ENCODE measurements around the gene P2RY14. TPM values are rescaled to one million over a fixed set of nuclear protein-coding genes. Genes with fewer than 3 reads are reported as not detected.

The P2RY14 gene
- total and polyA plus RNA-seq, 2 experiments from 2014 or later = 0.95 TPM; not detected in 1

DNA sequence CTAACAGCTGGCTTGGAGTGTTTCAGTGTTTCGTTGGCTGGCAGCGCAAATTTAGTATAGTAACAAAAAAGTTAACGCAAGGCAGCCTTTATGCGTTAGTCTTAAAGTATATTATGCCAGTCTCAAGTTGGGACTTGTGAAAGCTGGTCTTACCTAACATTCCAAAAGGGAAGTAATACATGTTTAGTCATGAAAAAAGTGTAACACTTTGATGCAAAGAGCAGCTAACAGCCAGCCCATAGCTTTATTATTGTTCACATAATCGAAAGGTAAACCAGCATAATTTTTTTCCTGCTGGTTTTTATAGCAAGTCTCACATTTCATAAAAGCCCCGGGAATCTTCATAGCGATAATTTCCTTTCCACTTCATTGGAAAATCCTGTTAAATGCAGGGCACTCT is 40.6 kb upstream of the P2RY14 start:
- Mint-ChIP-seq H3K9me3 (no peaks in the 10 kb centered on the region), H3K27ac (no peak overlapping the region), H3K36me3 (ENCODE audit: low read depth) (peaks cover 4% of the 10 kb centered on the region; the same call in 1 of the 3 replicates), H3K27me3 (ENCODE audit: insufficient read depth, low read depth, poor library complexity) (no peaks in the 10 kb centered on the region), H3K4me3 (no peak overlapping the region), H3K4me1 (peaks cover 38% of the 10 kb centered on the region)
- no peaks in the 10 kb centered on the region for H4K20me1 ChIP-seq (replicated peaks; ENCODE audit: insufficient read depth)
- ATAC-seq = no peak
- H3K4me3 ChIP-seq = no peak overlapping the region
- no peak overlapping the region for H3K4me2 ChIP-seq
- H3K79me2 ChIP-seq (replicated peaks; ENCODE audit: insufficient read depth) = no peaks in the 10 kb centered on the region
- H2AFZ ChIP-seq = no peak overlapping the region
- peaks cover 33% of the 10 kb centered on the region for H3K4me1 ChIP-seq (ENCODE audit: insufficient read depth)
- TF ChIP-seq EZH2phosphoT487 (IDR thresholded peaks at IDR 0.05; ENCODE audit: unreplicated experiment) = no peak
- TF ChIP-seq CREB1 (CRISPR knock-in tag; IDR thresholded peaks at IDR 0.05; ENCODE audit: low read depth) = no peak
- no peak for TF ChIP-seq POLR2AphosphoS5 (IDR thresholded peaks at IDR 0.05; ENCODE audit: low read depth)
- no peak for TF ChIP-seq STAT1 (IDR thresholded peaks at IDR 0.05; ENCODE audit: unreplicated experiment)
- TF ChIP-seq, protein P1, sequence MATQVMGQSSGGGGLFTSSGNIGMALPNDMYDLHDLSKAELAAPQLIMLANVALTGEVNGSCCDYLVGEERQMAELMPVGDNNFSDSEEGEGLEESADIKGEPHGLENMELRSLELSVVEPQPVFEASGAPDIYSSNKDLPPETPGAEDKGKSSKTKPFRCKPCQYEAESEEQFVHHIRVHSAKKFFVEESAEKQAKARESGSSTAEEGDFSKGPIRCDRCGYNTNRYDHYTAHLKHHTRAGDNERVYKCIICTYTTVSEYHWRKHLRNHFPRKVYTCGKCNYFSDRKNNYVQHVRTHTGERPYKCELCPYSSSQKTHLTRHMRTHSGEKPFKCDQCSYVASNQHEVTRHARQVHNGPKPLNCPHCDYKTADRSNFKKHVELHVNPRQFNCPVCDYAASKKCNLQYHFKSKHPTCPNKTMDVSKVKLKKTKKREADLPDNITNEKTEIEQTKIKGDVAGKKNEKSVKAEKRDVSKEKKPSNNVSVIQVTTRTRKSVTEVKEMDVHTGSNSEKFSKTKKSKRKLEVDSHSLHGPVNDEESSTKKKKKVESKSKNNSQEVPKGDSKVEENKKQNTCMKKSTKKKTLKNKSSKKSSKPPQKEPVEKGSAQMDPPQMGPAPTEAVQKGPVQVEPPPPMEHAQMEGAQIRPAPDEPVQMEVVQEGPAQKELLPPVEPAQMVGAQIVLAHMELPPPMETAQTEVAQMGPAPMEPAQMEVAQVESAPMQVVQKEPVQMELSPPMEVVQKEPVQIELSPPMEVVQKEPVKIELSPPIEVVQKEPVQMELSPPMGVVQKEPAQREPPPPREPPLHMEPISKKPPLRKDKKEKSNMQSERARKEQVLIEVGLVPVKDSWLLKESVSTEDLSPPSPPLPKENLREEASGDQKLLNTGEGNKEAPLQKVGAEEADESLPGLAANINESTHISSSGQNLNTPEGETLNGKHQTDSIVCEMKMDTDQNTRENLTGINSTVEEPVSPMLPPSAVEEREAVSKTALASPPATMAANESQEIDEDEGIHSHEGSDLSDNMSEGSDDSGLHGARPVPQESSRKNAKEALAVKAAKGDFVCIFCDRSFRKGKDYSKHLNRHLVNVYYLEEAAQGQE (IDR thresholded peaks at IDR 0.05; ENCODE audit: unreplicated experiment) = no peak
- no peaks in the 10 kb centered on the region for H3K27me3 ChIP-seq (ENCODE audit: insufficient read depth)
- DNase-seq (ENCODE audit: low spot score) = no peak
- H3K9me2 ChIP-seq (ENCODE audit: insufficient read depth) = peaks cover 3% of the 10 kb centered on the region; the same call in 1 of the 2 replicates
- no peak overlapping the region for H3K27ac ChIP-seq (ENCODE audit: low read depth)
- no peaks in the 10 kb centered on the region for H3F3A ChIP-seq (replicated peaks; ENCODE audit: low read depth)
- no peaks in the 10 kb centered on the region for H3K36me3 ChIP-seq (ENCODE audit: insufficient read depth)

DNA sequence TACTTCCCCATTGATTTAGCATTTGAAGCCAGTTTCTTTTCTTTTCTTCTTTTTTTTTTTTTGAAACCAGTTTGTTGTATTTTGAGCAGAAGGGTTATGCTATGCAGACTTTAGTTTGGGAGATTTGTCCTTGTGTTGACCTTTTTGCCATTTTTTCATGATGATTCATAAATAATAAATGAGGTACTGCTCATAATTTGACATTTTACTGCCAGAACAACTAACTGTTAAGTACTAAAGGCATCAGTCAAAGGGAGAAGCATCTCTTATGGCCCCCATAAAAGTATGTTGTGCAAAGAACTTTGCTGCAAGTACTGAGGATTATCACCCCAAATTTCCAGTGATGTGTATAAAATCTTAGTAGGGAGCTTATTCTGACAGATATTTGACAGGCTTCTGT is 40.0 kb upstream of the P2RY14 start:
- no peaks in the 10 kb centered on the region for H3K27me3 Mint-ChIP-seq (ENCODE audit: insufficient read depth, low read depth, poor library complexity)
- H3K4me1 ChIP-seq (ENCODE audit: insufficient read depth) = peaks cover 34% of the 10 kb centered on the region
- peak overlapping the region; percentile 8; the same call in 1 of the 2 replicates for H3K4me2 ChIP-seq
- H3K9me2 ChIP-seq (ENCODE audit: insufficient read depth) = no peaks in the 10 kb centered on the region; the same call in 1 of the 2 replicates
- H3K4me3 ChIP-seq = no peak overlapping the region
- peaks cover 38% of the 10 kb centered on the region for H3K4me1 Mint-ChIP-seq
- H3K4me3 Mint-ChIP-seq = no peak overlapping the region
- no peak overlapping the region for H3K27ac Mint-ChIP-seq
- no peaks in the 10 kb centered on the region for H3K27me3 ChIP-seq (ENCODE audit: insufficient read depth)
- H3K27ac ChIP-seq (ENCODE audit: low read depth) = no peak overlapping the region
- H3K79me2 ChIP-seq (replicated peaks; ENCODE audit: insufficient read depth) = no peaks in the 10 kb centered on the region
- ATAC-seq (no peak), DNase-seq (ENCODE audit: low spot score) (no peak)
- no peaks in the 10 kb centered on the region for H4K20me1 ChIP-seq (replicated peaks; ENCODE audit: insufficient read depth)
- H3K36me3 Mint-ChIP-seq (ENCODE audit: low read depth) = peaks cover 4% of the 10 kb centered on the region; the same call in 1 of the 3 replicates
- no peak for TF ChIP-seq CREB1 (CRISPR knock-in tag; IDR thresholded peaks at IDR 0.05; ENCODE audit: low read depth)
- TF ChIP-seq, protein P2, sequence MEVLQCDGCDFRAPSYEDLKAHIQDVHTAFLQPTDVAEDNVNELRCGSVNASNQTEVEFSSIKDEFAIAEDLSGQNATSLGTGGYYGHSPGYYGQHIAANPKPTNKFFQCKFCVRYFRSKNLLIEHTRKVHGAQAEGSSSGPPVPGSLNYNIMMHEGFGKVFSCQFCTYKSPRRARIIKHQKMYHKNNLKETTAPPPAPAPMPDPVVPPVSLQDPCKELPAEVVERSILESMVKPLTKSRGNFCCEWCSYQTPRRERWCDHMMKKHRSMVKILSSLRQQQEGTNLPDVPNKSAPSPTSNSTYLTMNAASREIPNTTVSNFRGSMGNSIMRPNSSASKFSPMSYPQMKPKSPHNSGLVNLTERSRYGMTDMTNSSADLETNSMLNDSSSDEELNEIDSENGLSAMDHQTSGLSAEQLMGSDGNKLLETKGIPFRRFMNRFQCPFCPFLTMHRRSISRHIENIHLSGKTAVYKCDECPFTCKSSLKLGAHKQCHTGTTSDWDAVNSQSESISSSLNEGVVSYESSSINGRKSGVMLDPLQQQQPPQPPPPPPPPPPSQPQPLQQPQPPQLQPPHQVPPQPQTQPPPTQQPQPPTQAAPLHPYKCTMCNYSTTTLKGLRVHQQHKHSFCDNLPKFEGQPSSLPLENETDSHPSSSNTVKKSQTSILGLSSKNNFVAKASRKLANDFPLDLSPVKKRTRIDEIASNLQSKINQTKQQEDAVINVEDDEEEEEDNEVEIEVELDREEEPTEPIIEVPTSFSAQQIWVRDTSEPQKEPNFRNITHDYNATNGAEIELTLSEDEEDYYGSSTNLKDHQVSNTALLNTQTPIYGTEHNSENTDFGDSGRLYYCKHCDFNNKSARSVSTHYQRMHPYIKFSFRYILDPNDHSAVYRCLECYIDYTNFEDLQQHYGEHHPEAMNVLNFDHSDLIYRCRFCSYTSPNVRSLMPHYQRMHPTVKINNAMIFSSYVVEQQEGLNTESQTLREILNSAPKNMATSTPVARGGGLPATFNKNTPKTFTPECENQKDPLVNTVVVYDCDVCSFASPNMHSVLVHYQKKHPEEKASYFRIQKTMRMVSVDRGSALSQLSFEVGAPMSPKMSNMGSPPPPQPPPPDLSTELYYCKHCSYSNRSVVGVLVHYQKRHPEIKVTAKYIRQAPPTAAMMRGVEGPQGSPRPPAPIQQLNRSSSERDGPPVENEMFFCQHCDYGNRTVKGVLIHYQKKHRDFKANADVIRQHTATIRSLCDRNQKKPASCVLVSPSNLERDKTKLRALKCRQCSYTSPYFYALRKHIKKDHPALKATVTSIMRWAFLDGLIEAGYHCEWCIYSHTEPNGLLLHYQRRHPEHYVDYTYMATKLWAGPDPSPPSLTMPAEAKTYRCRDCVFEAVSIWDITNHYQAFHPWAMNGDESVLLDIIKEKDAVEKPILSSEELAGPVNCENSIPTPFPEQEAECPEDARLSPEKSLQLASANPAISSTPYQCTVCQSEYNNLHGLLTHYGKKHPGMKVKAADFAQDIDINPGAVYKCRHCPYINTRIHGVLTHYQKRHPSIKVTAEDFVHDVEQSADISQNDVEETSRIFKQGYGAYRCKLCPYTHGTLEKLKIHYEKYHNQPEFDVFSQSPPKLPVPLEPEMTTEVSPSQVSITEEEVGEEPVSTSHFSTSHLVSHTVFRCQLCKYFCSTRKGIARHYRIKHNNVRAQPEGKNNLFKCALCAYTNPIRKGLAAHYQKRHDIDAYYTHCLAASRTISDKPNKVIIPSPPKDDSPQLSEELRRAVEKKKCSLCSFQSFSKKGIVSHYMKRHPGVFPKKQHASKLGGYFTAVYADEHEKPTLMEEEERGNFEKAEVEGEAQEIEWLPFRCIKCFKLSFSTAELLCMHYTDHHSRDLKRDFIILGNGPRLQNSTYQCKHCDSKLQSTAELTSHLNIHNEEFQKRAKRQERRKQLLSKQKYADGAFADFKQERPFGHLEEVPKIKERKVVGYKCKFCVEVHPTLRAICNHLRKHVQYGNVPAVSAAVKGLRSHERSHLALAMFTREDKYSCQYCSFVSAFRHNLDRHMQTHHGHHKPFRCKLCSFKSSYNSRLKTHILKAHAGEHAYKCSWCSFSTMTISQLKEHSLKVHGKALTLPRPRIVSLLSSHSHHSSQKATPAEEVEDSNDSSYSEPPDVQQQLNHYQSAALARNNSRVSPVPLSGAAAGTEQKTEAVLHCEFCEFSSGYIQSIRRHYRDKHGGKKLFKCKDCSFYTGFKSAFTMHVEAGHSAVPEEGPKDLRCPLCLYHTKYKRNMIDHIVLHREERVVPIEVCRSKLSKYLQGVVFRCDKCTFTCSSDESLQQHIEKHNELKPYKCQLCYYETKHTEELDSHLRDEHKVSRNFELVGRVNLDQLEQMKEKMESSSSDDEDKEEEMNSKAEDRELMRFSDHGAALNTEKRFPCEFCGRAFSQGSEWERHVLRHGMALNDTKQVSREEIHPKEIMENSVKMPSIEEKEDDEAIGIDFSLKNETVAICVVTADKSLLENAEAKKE (CRISPR knock-in tag; IDR thresholded peaks at IDR 0.05) = no peak
- H2AFZ ChIP-seq = no peak overlapping the region
- H3K36me3 ChIP-seq (ENCODE audit: insufficient read depth) = no peaks in the 10 kb centered on the region
- H3F3A ChIP-seq (replicated peaks; ENCODE audit: low read depth) = no peaks in the 10 kb centered on the region
- H3K9me3 Mint-ChIP-seq = no peaks in the 10 kb centered on the region
